SK-N-SH (cell line): ENCODE results near the gene ME3.

Experiments used
- CTCF ChIP-seq: fragments of 200-600 bp; sonication (generic); IDR thresholded peaks from 2 replicates; pipeline ENCODE4 v1.6.1; 2017; ENCODE audit warnings: antibody characterized with exemption, mild to moderate bottlenecking, moderate library complexity
- EP300 ChIP-seq, 2 experiments: IDR thresholded peaks; 2 replicates each; pipeline versions ENCODE4 v1.4.0 to v1.6.1; 2012; ENCODE audit warnings: borderline replicate concordance in 1 of 2, low read depth in 1 of 2, low read length in 1 of 2
- GABPA ChIP-seq: IDR thresholded peaks from 2 replicates; pipeline ENCODE4 v1.4.0; 2012; ENCODE audit warnings: low read depth, mild to moderate bottlenecking
- IRF3 ChIP-seq: fragments of 150-350 bp; IDR thresholded peaks from 2 replicates; pipeline ENCODE4 v1.6.1; 2016; ENCODE audit warnings: mild to moderate bottlenecking, low read depth, low read length
- MAX ChIP-seq: IDR thresholded peaks from 2 replicates; pipeline ENCODE4 v1.4.0; 2012; ENCODE audit warnings: low read depth
- NFIC ChIP-seq: IDR thresholded peaks from 2 replicates; pipeline ENCODE4 v1.4.0; 2012; ENCODE audit warnings: borderline replicate concordance
- NRF1 ChIP-seq: IDR thresholded peaks from 2 replicates; pipeline ENCODE4 v1.6.1; 2012; ENCODE audit warnings: low read depth, mild to moderate bottlenecking, low read length
- REST ChIP-seq: IDR thresholded peaks from 2 replicates; pipeline ENCODE4 v1.6.1; 2012; ENCODE audit warnings: mild to moderate bottlenecking, low read depth, low read length, moderate library complexity
- RFX5 ChIP-seq: IDR thresholded peaks from 2 replicates; pipeline ENCODE4 v1.6.1; 2012; ENCODE audit warnings: mild to moderate bottlenecking, improper control_type of control experiment, low read length
- TAF1 ChIP-seq: IDR thresholded peaks from 2 replicates; pipeline ENCODE4 v1.6.1; 2012; ENCODE audit warnings: low read depth, mild to moderate bottlenecking, low read length, moderate library complexity, borderline replicate concordance
- TEAD4 ChIP-seq: IDR thresholded peaks from 2 replicates; pipeline ENCODE4 v1.4.0; 2012; ENCODE audit warnings: mild to moderate bottlenecking, borderline replicate concordance; ENCODE audit not compliant: insufficient read depth
- YY1 ChIP-seq: IDR thresholded peaks from 2 replicates; pipeline ENCODE4 v1.4.0; 2012; ENCODE audit warnings: low read depth, mild to moderate bottlenecking

GRCh38 chr11:86507249-86507845 lies 165.1 kb downstream of the ME3 start:
- TF ChIP-seq CTCF (no peak), TEAD4 (no peak), NFIC (no peak), EP300 (IDR thresholded peaks at IDR 0.05; ENCODE audit: borderline replicate concordance in 1 of 2, low read depth in 1 of 2, low read length in 1 of 2) (no peak), GABPA (no peak), TAF1 (no peak), REST (no peak), RFX5 (no peak), IRF3 (no peak), YY1 (no peak), NRF1 (no peak), MAX (no peak)
